Pancreas (tissue), 10 donors: ENCODE measurements around the gene COG8. TPM values are rescaled to one million over a fixed set of nuclear protein-coding genes. Genes with fewer than 3 reads are reported as not detected.

ENCODE experiments used
- ATAC-seq, 4 donors: fragments of 200-7000 bp; cut with Tn5 transposase; one replicate each; pipeline versions ENCODE4 v1.8.0 to v1.9.1; 2020; ENCODE audit warnings: mild to moderate bottlenecking in 4 of 4, moderate library complexity in 4 of 4
- DNase-seq, 6 donors: peaks; one replicate each; pipeline ENCODE4 v3.0.0-alpha.2; 2020
- FAIRE-seq: peaks from 2 replicates; lab custom pipeline; 2012; peaks lifted over from hg19 to GRCh38; lab: Jason Lieb, UNC
- H3K27ac ChIP-seq, 4 donors: fragments of 200-600 bp; sonication (generic); 1 replicate in 3 of 4; 2 replicates in 1 of 4; pipeline versions ENCODE4 v1.5.0 to v1.8.0; 2020
- H3K27me3 ChIP-seq, 4 donors: fragments of 200-600 bp; one replicate each; pipeline ENCODE4 v1.8.0; 2021
- H3K36me3 ChIP-seq, 3 donors: fragments of 200-600 bp; sonication (generic) in 1 of 3; one replicate each; pipeline versions ENCODE4 v1.5.0 to v1.8.0; 2020 to 2021
- H3K4me1 ChIP-seq, 3 donors: fragments of 200-600 bp; one replicate each; pipeline ENCODE4 v1.8.0; 2021
- H3K4me3 ChIP-seq, 4 donors: fragments of 200-600 bp; sonication (generic) in 2 of 4; one replicate each; pipeline versions ENCODE4 v1.5.0 to v1.8.0; 2020 to 2021
- H3K9me3 ChIP-seq, 4 donors: fragments of 200-600 bp; one replicate each; pipeline ENCODE4 v1.8.0; 2021
- CTCF ChIP-seq, 4 donors: fragments of 200-600 bp; sonication (generic) in 3 of 4; IDR thresholded peaks; one replicate each; pipeline versions ENCODE4 v1.5.0 to v1.8.0; 2021; ENCODE audit warnings: antibody characterized with exemption in 4 of 4
- WGBS, 2 donors: extraction: QIAGEN DNeasy Blood & Tissue Kit; methylation state at CpG; one replicate each; pipeline ENCODE4 v1.1.7; 2013; 5-methylcytosine and 5-hydroxymethylcytosine counted together
- intact Hi-C, 3 donors: fragments of 100-400 bp; cut with DNase I; formaldehyde crosslinking; loops; one replicate each; pipeline versions ENCODE4 v1.11.1 to v1.14.2; 2022
- polyA plus RNA-seq, 2 donors: library from polyadenylated mRNA; stranded (reverse); fragments of 200-250 nt; gene quantifications; one replicate each; pipeline ENCODE4 v1.2.3, GENCODE V29; 2013
- total RNA-seq, 6 donors: library from RNA; stranded (reverse); fragmentation: NEBNext Ultra II Directional in 4 of 6; extraction: Animal tissue kit (Norgen Biotek cat#: 25700) in 4 of 6; gene quantifications; one replicate each; pipeline versions ENCODE4 v1.2.1 to v1.2.4, GENCODE V29; 2021 to 2023
- donor health status: healthy with polysubstance abuse.
- donor health status: DM: no; HTN: no; CAD: no; lungs with moderate emphysema.
- donor health status: DM: no; HTN: no; CAD: no.
- donor health status: control.
- donor health status: control.
- donor health status: Bipolar disorder and iron deficiency.
- donor health status: DM: yes; HTN: yes; CAD: no.
- donor health status: DM: no; HTN: no; CAD: no.
- donor health status: DM: no; HTN: no; CAD: no.
- donor health status: DM: yes; HTN: yes; CAD: no.

Gene COG8
- total and polyA plus RNA-seq, 8 donors, result 16.2 to 29.0 (median 20.4) TPM

GRCh38 chr16:69325784-69326171 is 13.6 kb downstream of the COG8 start:
- peak in 4 of 6 donors; percentile 14 to 33 (median 24) for DNase-seq

GRCh38 chr16:69324585-69325253 is 14.6 kb downstream of the COG8 start:
- intact Hi-C loops, result no loop called here
- TF ChIP-seq CTCF (IDR thresholded peaks at IDR 0.05), result no peak

More at GRCh38 chr16:69325784-69326171, 13.6 kb downstream of the COG8 start:
- Histone ChIP-seq H3K27ac (no peak overlapping the region), H3K36me3 (peaks cover 3 to 45% (median 33%) of the 10 kb centered on the region in 3 donors), H3K9me3 (no peaks in the 10 kb centered on the region), H3K4me1 (peaks cover 9 to 33% (median 32%) of the 10 kb centered on the region in 3 donors), H3K27me3 (no peaks in the 10 kb centered on the region), H3K4me3 (no peak overlapping the region)
- intact Hi-C loops, result no loop called here
- ATAC-seq, result no peak
- FAIRE-seq, result no peak
- TF ChIP-seq CTCF (IDR thresholded peaks at IDR 0.05), result no peak
- WGBS, 2 donors, result 82 to 84% methylated on average over 6 of the region's 6 CpGs

GRCh38 chr16:69324013-69324531 is 15.3 kb downstream of the COG8 start:
- no peak overlapping the region for H3K27ac ChIP-seq
- peaks cover 9 to 62% (median 50%) of the 10 kb centered on the region in 3 donors for H3K36me3 ChIP-seq
- peaks cover 9 to 32% (median 30%) of the 10 kb centered on the region in 3 donors for H3K4me1 ChIP-seq
- ATAC-seq (peak in 3 of 4 donors; percentile 57 to 69 (median 65)), DNase-seq (peak in 5 of 6 donors; percentile 53 to 89 (median 78)), FAIRE-seq (no peak)
- H3K9me3 ChIP-seq, result no peaks in the 10 kb centered on the region
- no peaks in the 10 kb centered on the region for H3K27me3 ChIP-seq
- no peak overlapping the region for H3K4me3 ChIP-seq
- intact Hi-C loops, result no loop called here
- WGBS, 2 donors, result 73 to 85% methylated on average over 8 of the region's 8 CpGs
- no peak for TF ChIP-seq CTCF (IDR thresholded peaks at IDR 0.05)

More at GRCh38 chr16:69324585-69325253, 14.6 kb downstream of the COG8 start:
- no peak overlapping the region for H3K27ac ChIP-seq
- DNase-seq (peak in 3 of 6 donors; percentile 11 to 36 (median 12)), ATAC-seq (no peak), FAIRE-seq (no peak)
- H3K4me1 ChIP-seq, result peaks cover 9 to 33% (median 32%) of the 10 kb centered on the region in 3 donors
- H3K36me3 ChIP-seq, result peaks cover 6 to 55% (median 43%) of the 10 kb centered on the region in 3 donors
- no peaks in the 10 kb centered on the region for H3K9me3 ChIP-seq
- no peaks in the 10 kb centered on the region for H3K27me3 ChIP-seq
- H3K4me3 ChIP-seq, result no peak overlapping the region
- 79 to 82% methylated on average over 10 of the region's 10 CpGs for WGBS, 2 donors

GRCh38 chr16:69323415-69323814 is 15.9 kb downstream of the COG8 start:
- WGBS, 2 donors, result 90 to 95% methylated on average over 14 of the region's 14 CpGs
- H3K9me3 ChIP-seq, result no peaks in the 10 kb centered on the region
- H3K36me3 ChIP-seq, result peaks cover 9 to 67% (median 52%) of the 10 kb centered on the region in 3 donors
- no peak for FAIRE-seq
- H3K4me1 ChIP-seq, result peaks cover 8 to 33% (median 23%) of the 10 kb centered on the region in 3 donors
- intact Hi-C loops, result no loop called here
- no peak for ATAC-seq
- no peak for TF ChIP-seq CTCF (IDR thresholded peaks at IDR 0.05)
- no peaks in the 10 kb centered on the region for H3K27me3 ChIP-seq
- peak in 2 of 6 donors; percentile 15 to 38 for DNase-seq
- H3K27ac ChIP-seq, result no peak overlapping the region
- H3K4me3 ChIP-seq, result no peak overlapping the region
